HepG2 (cell line): Measurements from ENCODE around the gene SLC38A3. TPM values are rescaled to one million over a fixed set of nuclear protein-coding genes. Genes with fewer than 3 reads are reported as not detected.

Experiments
- ATAC-seq: fragments of 200-7000 bp; cut with Tn5 transposase; 3 replicates; pipeline ENCODE4 v1.9.1; 2020; ENCODE audit warnings: mild to moderate bottlenecking, moderate library complexity
- BruUV-seq: library from RNA; stranded (reverse); fragments of 400-500 nt; replicated peaks from 2 replicates; lab custom pipeline; 2021; lab: Mats Ljungman, UMichigan
- CTCF ChIA-PET: fragments of 300-600 bp; formaldehyde crosslinking; extraction: SDS; loops from one replicate; lab custom pipeline; 2021; ENCODE audit warnings: low total read pairs, inconsistent platforms, low intra/inter-chr PET ratio; lab: Yijun Ruan, JAX
- POLR2A ChIA-PET: fragments of 350-600 bp; sonication (Branson Sonifier 250); formaldehyde crosslinking; loops from one replicate; lab custom pipeline; 2020; ENCODE audit warnings: antibody characterized with exemption, inconsistent platforms; lab: Yijun Ruan, JAX
- DNase-seq: peaks from one replicate; pipeline ENCODE4 v3.0.0-alpha.2; 2015; ENCODE audit warnings: low spot score
- FAIRE-seq: peaks from 3 replicates; lab custom pipeline; 2011; peaks lifted over from hg19 to GRCh38; lab: Jason Lieb, UNC
- H2AFZ ChIP-seq: one replicate; pipeline ENCODE4 v1.6.1; 2011; ENCODE audit warnings: low read length, inconsistent platforms
- H3K27ac ChIP-seq: fragments of 300-600 bp; 3 replicates; pipeline ENCODE4 v1.8.0; 2011; ENCODE audit warnings: mixed run types, mild to moderate bottlenecking, mixed read lengths, low read length, inconsistent platforms; ENCODE audit not compliant: insufficient read depth; ENCODE audit errors: extremely low read length
- H3K27me3 ChIP-seq, 2 experiments: fragments of 200-600 bp in 1 of 2; 2 replicates in 1 of 2; 3 replicates in 1 of 2; pipeline versions ENCODE4 v1.6.0 to v1.8.0; 2011; ENCODE audit warnings: low read length in 2 of 2, mild to moderate bottlenecking in 2 of 2, moderate library complexity in 2 of 2, inconsistent platforms in 1 of 2; ENCODE audit not compliant: insufficient read depth in 2 of 2, control insufficient read depth in 1 of 2
- H3K36me3 ChIP-seq, 2 experiments: fragments of 200-600 bp in 1 of 2; replicated peaks in 1 of 2; 2 replicates in 1 of 2; 3 replicates in 1 of 2; pipeline versions ENCODE4 v1.5.1 to v1.8.0; 2011; ENCODE audit warnings: low read length in 2 of 2, inconsistent platforms in 1 of 2; ENCODE audit not compliant: insufficient read depth in 2 of 2, control insufficient read depth in 1 of 2
- H3K4me1 ChIP-seq: 2 replicates; pipeline ENCODE4 v1.5.1; 2012; ENCODE audit warnings: low read length, inconsistent platforms; ENCODE audit not compliant: insufficient read depth
- H3K4me2 ChIP-seq: 2 replicates; pipeline ENCODE4 v1.6.0; 2011; ENCODE audit warnings: low read depth, low read length, inconsistent platforms
- H3K4me3 ChIP-seq, 3 experiments: fragments of 200-600 bp in 1 of 3; sonication (generic), shearing (Covaris generic) in 1 of 3; replicated peaks in 1 of 3; 2 replicates each; pipeline ENCODE4 v1.5.1; 2011 to 2016; ENCODE audit warnings: low read length in 3 of 3, inconsistent platforms in 2 of 3, low read depth in 2 of 3, mild to moderate bottlenecking in 2 of 3, control low read depth in 1 of 3, mixed read lengths in 1 of 3; ENCODE audit not compliant: insufficient read depth in 1 of 3
- H3K79me2 ChIP-seq: one replicate; pipeline ENCODE4 v1.6.1; 2011; ENCODE audit warnings: low read length, inconsistent platforms; ENCODE audit not compliant: insufficient read depth
- H3K9ac ChIP-seq: 2 replicates; pipeline ENCODE4 v1.6.0; 2011; ENCODE audit warnings: mild to moderate bottlenecking, low read depth, low read length, inconsistent platforms; ENCODE audit not compliant: insufficient read depth
- H3K9me3 ChIP-seq: 2 replicates; pipeline ENCODE4 v1.5.1; 2012; ENCODE audit warnings: mild to moderate bottlenecking, low read length
- H4K20me1 ChIP-seq: 2 replicates; pipeline ENCODE4 v1.6.0; 2011; ENCODE audit warnings: inconsistent platforms, mild to moderate bottlenecking, low read length, moderate library complexity; ENCODE audit not compliant: insufficient read depth
- CBFB ChIP-seq: sonication (generic); formaldehyde crosslinking; IDR thresholded peaks from 2 replicates; pipeline ENCODE4 v1.4.0; 2020; ENCODE audit warnings: missing genetic modification reagents
- PREB ChIP-seq: sonication (generic); formaldehyde crosslinking; IDR thresholded peaks from 2 replicates; pipeline ENCODE4 v1.4.0; 2020; ENCODE audit warnings: missing genetic modification reagents
- RAD51 ChIP-seq: fragments of 450-650 bp; IDR thresholded peaks from 2 replicates; pipeline ENCODE4 v1.6.1; 2016; ENCODE audit warnings: borderline replicate concordance
- RNF2 ChIP-seq: fragments of 450-650 bp; conservative IDR thresholded peaks from 2 replicates; pipeline ENCODE4 v1.6.1; 2016; ENCODE audit warnings: low read depth
- SCMH1 ChIP-seq: sonication (generic); formaldehyde crosslinking; IDR thresholded peaks from 2 replicates; pipeline ENCODE4 v1.9.0; 2021; ENCODE audit warnings: missing genetic modification reagents, mild to moderate bottlenecking, borderline replicate concordance
- ZBTB33 ChIP-seq: sonication (generic); formaldehyde crosslinking; IDR thresholded peaks from 2 replicates; pipeline ENCODE4 v1.4.0; 2020; ENCODE audit warnings: missing genetic modification reagents
- ZNF572 ChIP-seq: sonication (generic); formaldehyde crosslinking; IDR thresholded peaks from 2 replicates; pipeline ENCODE4 v1.5.1; 2020; ENCODE audit warnings: mild to moderate bottlenecking, missing genetic modification reagents
- ZNF639 ChIP-seq: conservative IDR thresholded peaks from 2 replicates; pipeline ENCODE4 v1.6.1; 2018; ENCODE audit warnings: missing genetic modification reagents
- WGBS: methylation state at CpG from one replicate; pipeline ENCODE4 v1.1.6; 2017; ENCODE audit warnings: low lambda C conversion rate; 5-methylcytosine and 5-hydroxymethylcytosine counted together
- in situ Hi-C: cut with HindIII; loops from 2 replicates; pipeline ENCODE4 v1.10.0; 2017; ENCODE audit warnings: low pct_unique_long_range_greater_than_20kb; ENCODE audit not compliant: extremely low pct_ligation_motif_present
- intact Hi-C: fragments of 100-400 bp; cut with micrococcal nuclease; formaldehyde crosslinking; loops from one replicate; pipeline ENCODE4 v1.10.0; 2022; ENCODE audit not compliant: unreplicated experiment
- polyA plus RNA-seq, 8 experiments: library from polyadenylated mRNA; depleted of rRNA in 3 of 8; stranded (reverse) in 7 of 8; unstranded in 1 of 8; fragments of >200 nt; fragmentation: Illumina TruSeq in 4 of 8; extraction: Trizol in 4 of 8; gene quantifications; 2 replicates each; pipeline versions ENCODE4 v1.2.1 to v1.2.3, GENCODE V29; 2011 to 2016; ENCODE audit warnings: low read depth in 4 of 8, missing spikeins in 1 of 8, mixed read lengths in 1 of 8; ENCODE audit not compliant: insufficient read depth in 1 of 8
- total RNA-seq, 5 experiments: library from RNA; depleted of rRNA; stranded (reverse); fragments of >200 nt; fragmentation: Illumina TruSeq; extraction: Trizol; gene quantifications; 2 replicates each; pipeline ENCODE4 v1.2.3, GENCODE V29; 2016; ENCODE audit warnings: low read depth in 1 of 5
- TF ChIP-seq, protein P1 (sequence below): sonication (generic); formaldehyde crosslinking; IDR thresholded peaks from 2 replicates; pipeline ENCODE4 v1.4.0; 2020; ENCODE audit warnings: missing genetic modification reagents
- TF ChIP-seq, protein P2 (sequence below): sonication (generic); formaldehyde crosslinking; IDR thresholded peaks from 2 replicates; pipeline ENCODE4 v1.4.0; 2020; ENCODE audit warnings: missing genetic modification reagents, borderline replicate concordance
- TF ChIP-seq, protein P3 (sequence below): IDR thresholded peaks from 2 replicates; pipeline ENCODE4 v1.6.1; 2016; ENCODE audit warnings: missing compliant biosample characterization, missing genetic modification reagents, borderline replicate concordance

The SLC38A3 gene
- total and polyA plus RNA-seq, 2 of the 13 experiments (the other 11 are each of a cell fraction or from before 2014, with no cell fraction given): 29.8 to 164 TPM

DNA sequence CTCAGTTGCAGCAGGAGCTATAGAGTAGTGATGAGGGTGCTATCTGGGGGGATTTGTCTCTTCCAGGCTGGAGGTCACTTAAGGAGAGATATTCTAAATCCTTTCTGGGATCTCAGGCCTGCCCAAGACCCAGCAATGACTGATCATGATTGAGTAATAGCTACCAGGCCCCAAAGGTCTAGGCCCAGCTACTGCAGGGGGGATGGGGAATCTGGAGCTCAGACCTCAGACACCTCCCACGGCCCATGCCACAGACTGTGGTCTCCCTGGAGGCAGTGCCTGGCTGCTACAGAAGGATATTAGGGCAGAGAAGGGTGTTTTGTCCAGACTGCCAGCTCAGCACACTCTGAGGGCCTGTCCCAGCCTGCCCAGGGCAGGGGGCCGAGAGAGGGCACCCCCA is 6.9 kb downstream of the SLC38A3 start:
- peaks cover 74% of the 10 kb centered on the region for H3K4me1 ChIP-seq
- H3K79me2 ChIP-seq: peaks cover 36% of the 10 kb centered on the region
- WGBS: no CpG with 5 or more reads among the region's 2 CpGs
- ChIA-PET POLR2A (interaction anchor here (0.7 to 16.5 kb wide), 17 partner anchors 4 to 137 kb away, joined by 3 to 844 read pairs (median 10); partner anchors contain the start of genes GNAI2, GNAT1, HYAL3 and NAA80), CTCF (interaction anchor here (0.7 to 2.7 kb wide), 3 partner anchors 10 to 19 kb away, joined by 3 to 15 read pairs (median 3); no protein-coding TSS in a partner anchor)
- H3K9ac ChIP-seq: peak overlapping the region; percentile 54; the same call in 1 of the 2 replicates
- peak overlapping the region; percentile 41 for H3K4me2 ChIP-seq
- BruUV-seq: no TSS peak
- H3K27ac ChIP-seq: peak overlapping the region; percentile 99
- H3K36me3 ChIP-seq: peaks cover 9 to 31% of the 10 kb centered on the region in 2 experiments
- DNase-seq (no peak), FAIRE-seq (no peak), ATAC-seq (no peak)
- H3K4me3 ChIP-seq: peak overlapping the region in 1 of 3 experiments; percentile 17; a peak in 1 of 6 replicates
- no peaks in the 10 kb centered on the region; the same call in 1 of the 2 replicates for H4K20me1 ChIP-seq
- H3K9me3 ChIP-seq: no peaks in the 10 kb centered on the region
- intact Hi-C loops: no loop called here
- H3K27me3 ChIP-seq: no peaks in the 10 kb centered on the region
- in situ Hi-C loops: no loop called here
- H2AFZ ChIP-seq: no peak overlapping the region
- TF ChIP-seq RAD51 (no peak), ZNF572 (no peak), PREB (CRISPR knock-in tag) (no peak), CBFB (CRISPR knock-in tag) (no peak), RNF2 (no peak), SCMH1 (CRISPR knock-in tag) (no peak), ZBTB33 (no peak), ZNF639 (CRISPR knock-in tag) (no peak)
- TF ChIP-seq, protein P1, sequence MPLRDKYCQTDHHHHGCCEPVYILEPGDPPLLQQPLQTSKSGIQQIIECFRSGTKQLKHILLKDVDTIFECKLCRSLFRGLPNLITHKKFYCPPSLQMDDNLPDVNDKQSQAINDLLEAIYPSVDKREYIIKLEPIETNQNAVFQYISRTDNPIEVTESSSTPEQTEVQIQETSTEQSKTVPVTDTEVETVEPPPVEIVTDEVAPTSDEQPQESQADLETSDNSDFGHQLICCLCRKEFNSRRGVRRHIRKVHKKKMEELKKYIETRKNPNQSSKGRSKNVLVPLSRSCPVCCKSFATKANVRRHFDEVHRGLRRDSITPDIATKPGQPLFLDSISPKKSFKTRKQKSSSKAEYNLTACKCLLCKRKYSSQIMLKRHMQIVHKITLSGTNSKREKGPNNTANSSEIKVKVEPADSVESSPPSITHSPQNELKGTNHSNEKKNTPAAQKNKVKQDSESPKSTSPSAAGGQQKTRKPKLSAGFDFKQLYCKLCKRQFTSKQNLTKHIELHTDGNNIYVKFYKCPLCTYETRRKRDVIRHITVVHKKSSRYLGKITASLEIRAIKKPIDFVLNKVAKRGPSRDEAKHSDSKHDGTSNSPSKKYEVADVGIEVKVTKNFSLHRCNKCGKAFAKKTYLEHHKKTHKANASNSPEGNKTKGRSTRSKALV (CRISPR knock-in tag): no peak
- TF ChIP-seq, protein P2, sequence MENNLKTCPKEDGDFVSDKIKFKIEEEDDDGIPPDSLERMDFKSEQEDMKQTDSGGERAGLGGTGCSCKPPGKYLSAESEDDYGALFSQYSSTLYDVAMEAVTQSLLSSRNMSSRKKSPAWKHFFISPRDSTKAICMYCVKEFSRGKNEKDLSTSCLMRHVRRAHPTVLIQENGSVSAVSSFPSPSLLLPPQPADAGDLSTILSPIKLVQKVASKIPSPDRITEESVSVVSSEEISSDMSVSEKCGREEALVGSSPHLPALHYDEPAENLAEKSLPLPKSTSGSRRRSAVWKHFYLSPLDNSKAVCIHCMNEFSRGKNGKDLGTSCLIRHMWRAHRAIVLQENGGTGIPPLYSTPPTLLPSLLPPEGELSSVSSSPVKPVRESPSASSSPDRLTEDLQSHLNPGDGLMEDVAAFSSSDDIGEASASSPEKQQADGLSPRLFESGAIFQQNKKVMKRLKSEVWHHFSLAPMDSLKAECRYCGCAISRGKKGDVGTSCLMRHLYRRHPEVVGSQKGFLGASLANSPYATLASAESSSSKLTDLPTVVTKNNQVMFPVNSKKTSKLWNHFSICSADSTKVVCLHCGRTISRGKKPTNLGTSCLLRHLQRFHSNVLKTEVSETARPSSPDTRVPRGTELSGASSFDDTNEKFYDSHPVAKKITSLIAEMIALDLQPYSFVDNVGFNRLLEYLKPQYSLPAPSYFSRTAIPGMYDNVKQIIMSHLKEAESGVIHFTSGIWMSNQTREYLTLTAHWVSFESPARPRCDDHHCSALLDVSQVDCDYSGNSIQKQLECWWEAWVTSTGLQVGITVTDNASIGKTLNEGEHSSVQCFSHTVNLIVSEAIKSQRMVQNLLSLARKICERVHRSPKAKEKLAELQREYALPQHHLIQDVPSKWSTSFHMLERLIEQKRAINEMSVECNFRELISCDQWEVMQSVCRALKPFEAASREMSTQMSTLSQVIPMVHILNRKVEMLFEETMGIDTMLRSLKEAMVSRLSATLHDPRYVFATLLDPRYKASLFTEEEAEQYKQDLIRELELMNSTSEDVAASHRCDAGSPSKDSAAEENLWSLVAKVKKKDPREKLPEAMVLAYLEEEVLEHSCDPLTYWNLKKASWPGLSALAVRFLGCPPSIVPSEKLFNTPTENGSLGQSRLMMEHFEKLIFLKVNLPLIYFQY (CRISPR knock-in tag): no peak
- TF ChIP-seq, protein P3, sequence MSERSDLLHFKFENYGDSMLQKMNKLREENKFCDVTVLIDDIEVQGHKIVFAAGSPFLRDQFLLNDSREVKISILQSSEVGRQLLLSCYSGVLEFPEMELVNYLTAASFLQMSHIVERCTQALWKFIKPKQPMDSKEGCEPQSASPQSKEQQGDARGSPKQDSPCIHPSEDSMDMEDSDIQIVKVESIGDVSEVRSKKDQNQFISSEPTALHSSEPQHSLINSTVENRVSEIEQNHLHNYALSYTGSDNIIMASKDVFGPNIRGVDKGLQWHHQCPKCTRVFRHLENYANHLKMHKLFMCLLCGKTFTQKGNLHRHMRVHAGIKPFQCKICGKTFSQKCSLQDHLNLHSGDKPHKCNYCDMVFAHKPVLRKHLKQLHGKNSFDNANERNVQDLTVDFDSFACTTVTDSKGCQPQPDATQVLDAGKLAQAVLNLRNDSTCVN: no peak
